T1000 (cell line): ENCODE data around the gene IGSF8.
A peak's percentile ranks its signal among the peaks of the same experiment; 100 is the strongest.

Source experiments
- DNase-seq: peaks from one replicate; lab custom pipeline; 2025; ENCODE audit warnings: mixed read lengths; lab: John Stamatoyannopoulos, UW

Gene IGSF8

GRCh38 chr1:160104486-160104885, 6.1 kb upstream of the IGSF8 start:
- no peak for DNase-seq

- no peak for DNase-seq
These were observed 5.4 kb upstream of the IGSF8 start for GRCh38 chr1:160103658-160104408.

- DNase-seq, result no peak
These were observed 3.5 kb upstream of the IGSF8 start for GRCh38 chr1:160101717-160102522.

GRCh38 chr1:160101037-160101716, 2.8 kb upstream of the IGSF8 start:
- DNase-seq, result peak; percentile 15

- no peak for DNase-seq
These were observed 1.4 kb upstream of the IGSF8 start for GRCh38 chr1:160099716-160100375.

GRCh38 chr1:160098852-160099561, 588 bp upstream of the IGSF8 start:
- DNase-seq, result peak; percentile 90

GRCh38 chr1:160097151-160097910, 1.1 kb downstream of the IGSF8 start:
- no peak for DNase-seq

- DNase-seq, result peak; percentile 29
These were observed 1.9 kb downstream of the IGSF8 start for GRCh38 chr1:160096274-160097116.

- no peak for DNase-seq
These were observed 2.9 kb downstream of the IGSF8 start for GRCh38 chr1:160095382-160096105.

GRCh38 chr1:160094806-160095205, 3.6 kb downstream of the IGSF8 start:
- DNase-seq, result no peak

GRCh38 chr1:160094291-160094625, 4.2 kb downstream of the IGSF8 start:
- DNase-seq, result no peak

GRCh38 chr1:160093624-160094290, 4.7 kb downstream of the IGSF8 start:
- DNase-seq, result no peak

- DNase-seq, result no peak
These were observed 5.4 kb downstream of the IGSF8 start for GRCh38 chr1:160093069-160093395.

- no peak for DNase-seq
These were observed 5.9 kb downstream of the IGSF8 start for GRCh38 chr1:160092366-160093068.

- no peak for DNase-seq
These were observed 6.7 kb downstream of the IGSF8 start for GRCh38 chr1:160091666-160092223.

GRCh38 chr1:160090760-160091159, 7.7 kb downstream of the IGSF8 start:
- DNase-seq, result no peak

GRCh38 chr1:160089883-160090282, 8.5 kb downstream of the IGSF8 start:
- DNase-seq, result no peak

- DNase-seq, result no peak
These were observed 11.2 kb downstream of the IGSF8 start for GRCh38 chr1:160087118-160087662.
